Measurements from ENCODE around the gene FHAD1. TPM values are rescaled to one million over a fixed set of nuclear protein-coding genes. Genes with fewer than 3 reads are reported as not detected.

Gene FHAD1
- total RNA-seq, 1 experiment from 2014 or later, result 3.5 TPM

DNA sequence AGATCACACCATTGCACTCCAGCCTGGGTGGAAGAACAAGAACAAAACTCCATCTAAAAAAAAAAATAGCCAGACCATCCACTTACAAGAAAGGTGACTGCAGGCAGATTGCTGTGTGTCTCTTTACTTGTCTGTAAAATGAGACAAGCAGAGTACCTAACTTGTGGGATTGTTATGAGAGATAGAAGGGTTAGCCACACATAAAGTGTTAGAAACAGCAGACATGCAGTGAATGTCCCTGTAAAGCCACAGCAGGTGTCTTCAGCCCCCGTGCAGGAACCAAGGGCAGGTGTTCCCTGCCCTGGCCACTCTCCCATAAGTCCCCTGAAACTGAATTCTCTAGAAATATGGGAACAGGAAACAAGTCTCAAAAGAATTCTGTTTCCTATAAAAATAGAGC, 121.9 kb downstream of the FHAD1 start (continued):
- TF ChIP-seq RAD21 (IDR thresholded peaks at IDR 0.05; ENCODE audit: low read depth) (no peak), SRF (IDR thresholded peaks at IDR 0.05; ENCODE audit: low read depth) (no peak), ELF1 (IDR thresholded peaks at IDR 0.05; ENCODE audit: borderline replicate concordance, low read depth) (no peak), TCF7L2 (IDR thresholded peaks at IDR 0.05; ENCODE audit: borderline replicate concordance, extremely low read depth, insufficient read depth, insufficient read length) (no peak), POLR2AphosphoS5 (IDR thresholded peaks at IDR 0.05; ENCODE audit: low read depth, low read length) (no peak)
- TF ChIP-seq, protein P1, sequence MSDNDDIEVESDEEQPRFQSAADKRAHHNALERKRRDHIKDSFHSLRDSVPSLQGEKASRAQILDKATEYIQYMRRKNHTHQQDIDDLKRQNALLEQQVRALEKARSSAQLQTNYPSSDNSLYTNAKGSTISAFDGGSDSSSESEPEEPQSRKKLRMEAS (IDR thresholded peaks at IDR 0.05), result no peak
- TF ChIP-seq, protein P2, sequence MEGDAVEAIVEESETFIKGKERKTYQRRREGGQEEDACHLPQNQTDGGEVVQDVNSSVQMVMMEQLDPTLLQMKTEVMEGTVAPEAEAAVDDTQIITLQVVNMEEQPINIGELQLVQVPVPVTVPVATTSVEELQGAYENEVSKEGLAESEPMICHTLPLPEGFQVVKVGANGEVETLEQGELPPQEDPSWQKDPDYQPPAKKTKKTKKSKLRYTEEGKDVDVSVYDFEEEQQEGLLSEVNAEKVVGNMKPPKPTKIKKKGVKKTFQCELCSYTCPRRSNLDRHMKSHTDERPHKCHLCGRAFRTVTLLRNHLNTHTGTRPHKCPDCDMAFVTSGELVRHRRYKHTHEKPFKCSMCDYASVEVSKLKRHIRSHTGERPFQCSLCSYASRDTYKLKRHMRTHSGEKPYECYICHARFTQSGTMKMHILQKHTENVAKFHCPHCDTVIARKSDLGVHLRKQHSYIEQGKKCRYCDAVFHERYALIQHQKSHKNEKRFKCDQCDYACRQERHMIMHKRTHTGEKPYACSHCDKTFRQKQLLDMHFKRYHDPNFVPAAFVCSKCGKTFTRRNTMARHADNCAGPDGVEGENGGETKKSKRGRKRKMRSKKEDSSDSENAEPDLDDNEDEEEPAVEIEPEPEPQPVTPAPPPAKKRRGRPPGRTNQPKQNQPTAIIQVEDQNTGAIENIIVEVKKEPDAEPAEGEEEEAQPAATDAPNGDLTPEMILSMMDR (IDR thresholded peaks at IDR 0.05 in 2 of 3, conservative IDR thresholded peaks at IDR 0.05 in 1 of 3; ENCODE audit: borderline replicate concordance in 1 of 3, insufficient read depth in 1 of 3, low read depth in 2 of 3, low read length in 2 of 3), result no peak

DNA sequence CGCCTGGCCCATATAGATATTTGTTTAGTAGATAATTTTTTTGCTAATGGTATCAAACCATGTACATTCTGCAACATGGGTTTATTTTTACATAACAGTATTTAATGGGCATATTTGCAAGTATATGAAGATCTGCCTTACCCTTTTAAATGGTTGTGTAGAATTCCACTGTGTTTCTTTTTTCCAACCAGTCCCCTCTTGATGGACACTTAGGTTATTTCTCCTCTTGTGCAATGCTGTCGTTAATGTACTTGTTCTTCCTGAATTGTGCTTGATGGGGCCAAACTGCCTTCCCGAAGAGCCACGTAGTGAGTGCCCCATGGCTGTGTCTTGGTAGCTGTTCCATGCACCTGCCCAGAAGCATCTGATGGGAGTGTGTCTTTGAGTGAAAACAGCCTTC, 123.2 kb downstream of the FHAD1 start:
- DNase-seq (ENCODE audit: low read depth, low spot score) (no peak), ATAC-seq (no peak)
- no peaks in the 10 kb centered on the region for H3K9me2 ChIP-seq (ENCODE audit: insufficient read depth)
- H3K79me2 ChIP-seq (ENCODE audit: insufficient read depth, low read length), result no peaks in the 10 kb centered on the region
- no peak overlapping the region for H3K27ac ChIP-seq (ENCODE audit: low read depth, low read length)
- BruUV-seq (replicated peaks), result no TSS peak
- H3K4me1 ChIP-seq (ENCODE audit: control insufficient read depth in 1 of 2, insufficient read depth in 2 of 2, low read length in 2 of 2), result peaks cover 6 to 30% of the 10 kb centered on the region in 2 experiments; a peak in 2 of 4 replicates
- RAD21 ChIA-PET (ENCODE audit: low non-redundant PET in 1 of 2, low total read pairs in 2 of 2, uncharacterized antibody in 2 of 2, unreplicated experiment in 2 of 2), result no interaction called here
- no peak overlapping the region for H3K9ac ChIP-seq (ENCODE audit: low read length)
- H4K20me1 ChIP-seq (ENCODE audit: insufficient read depth), result no peaks in the 10 kb centered on the region
- no peak overlapping the region for H3K4me3 ChIP-seq (replicated peaks in 1 of 2; ENCODE audit: low read depth in 1 of 2, low read length in 2 of 2)
- no peak overlapping the region for H3K4me2 ChIP-seq (ENCODE audit: low read length)
- H3K36me3 ChIP-seq (ENCODE audit: control insufficient read depth in 1 of 2, insufficient read depth in 2 of 2, low read length in 2 of 2), result no peaks in the 10 kb centered on the region
- H2AFZ ChIP-seq (ENCODE audit: low read depth, low read length, poor library complexity, severe bottlenecking), result no peak overlapping the region
- intact Hi-C loops (cut with micrococcal nuclease), result no loop called here
- POLR2A ChIA-PET, result no interaction called here
- no peaks in the 10 kb centered on the region for H3K27me3 ChIP-seq (ENCODE audit: insufficient read depth, low read length)
- no peaks in the 10 kb centered on the region for H3K9me3 ChIP-seq (ENCODE audit: control insufficient read depth in 1 of 2, insufficient read depth in 1 of 2, low read depth in 1 of 2, low read length in 2 of 2)
- CTCF ChIA-PET, result no interaction called here
- TF ChIP-seq EGR1 (IDR thresholded peaks at IDR 0.05; ENCODE audit: low read depth) (no peak), CEBPB (IDR thresholded peaks at IDR 0.05; ENCODE audit: low read depth) (no peak)

All from HCT116 (cell line).